GM18505 (cell line): Measurements from ENCODE around the gene CLASP1.
A peak's percentile ranks its signal among the peaks of the same experiment; 100 is the strongest.
"Not testable (repeated sequence)": the region's sequence is repeated elsewhere in the genome, so short reads cannot be mapped to it uniquely, and the experiment has no call there.

Experiments
- ATAC-seq: cut with Tn5 transposase; IDR thresholded peaks from one replicate; pipeline ENCODE4 v1.9.1; 2021; ENCODE audit not compliant: unreplicated experiment
- POLR2A ChIP-seq: IDR thresholded peaks from 4 replicates; pipeline ENCODE4 v1.6.1; 2011; ENCODE audit warnings: borderline replicate concordance; ENCODE audit not compliant: insufficient read depth, insufficient read length; ENCODE audit errors: extremely low read depth

Gene CLASP1

DNA sequence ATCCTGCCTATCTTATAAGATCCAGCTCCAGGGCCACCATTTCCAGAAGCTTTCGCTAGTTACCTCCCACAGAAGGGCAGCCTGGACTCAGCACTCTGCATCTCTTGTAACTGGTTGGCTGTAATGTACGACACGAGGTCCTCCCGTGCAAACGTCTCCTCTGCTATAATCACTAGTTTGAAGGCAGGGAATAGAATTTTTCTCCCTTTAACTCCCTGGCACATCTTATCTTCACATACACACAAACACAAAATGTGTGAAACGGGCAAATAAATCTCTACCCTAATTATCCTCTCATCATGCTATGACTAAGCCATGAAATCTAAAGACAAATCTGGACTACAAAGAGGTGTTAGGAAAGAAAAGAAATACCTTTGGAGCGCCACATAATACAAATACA lies 81.8 kb downstream of the CLASP1 start:
- ATAC-seq, result no peak
- TF ChIP-seq POLR2A, result no peak

DNA sequence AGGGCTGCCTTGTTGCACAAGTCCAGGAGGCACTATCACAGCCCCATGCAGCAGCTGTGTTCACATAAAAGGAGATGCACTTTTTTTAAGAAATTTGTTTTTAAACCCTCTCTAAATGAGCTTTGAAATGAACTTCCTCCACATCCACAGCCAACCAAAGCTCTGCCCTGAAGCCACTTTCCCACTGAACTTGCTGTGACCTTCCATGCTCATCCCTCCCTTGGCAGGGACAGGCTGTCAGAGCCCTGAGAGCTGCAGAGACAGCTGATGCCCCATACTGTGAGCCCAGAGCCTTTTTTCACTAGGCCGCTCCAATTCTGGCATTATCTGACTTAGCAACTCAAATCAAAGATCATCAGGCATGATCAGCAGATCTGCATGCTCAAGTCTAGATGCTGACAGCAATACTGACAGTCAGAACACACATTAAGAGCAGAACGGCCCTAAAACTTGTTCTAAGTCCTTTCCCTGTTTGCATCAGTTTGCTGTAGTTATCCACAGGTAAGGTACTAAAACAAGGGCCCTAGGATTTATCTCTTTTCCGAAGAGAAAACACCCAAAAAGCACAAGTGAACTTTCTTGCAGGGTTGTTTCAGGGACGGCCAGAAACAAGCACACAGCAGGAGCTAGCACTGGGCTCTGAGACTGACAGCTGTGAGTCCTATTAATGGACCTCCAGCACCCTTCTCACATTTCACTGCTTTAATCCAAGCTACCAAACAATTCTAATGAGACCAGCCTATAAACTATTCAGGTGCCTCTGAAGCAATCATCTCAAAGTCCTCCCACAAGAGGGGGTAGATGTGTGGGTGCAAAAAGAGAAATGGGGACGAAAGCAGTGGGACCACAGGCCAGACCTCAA lies 83.6 kb downstream of the CLASP1 start:
- TF ChIP-seq POLR2A, result no peak
- ATAC-seq, result no peak

DNA sequence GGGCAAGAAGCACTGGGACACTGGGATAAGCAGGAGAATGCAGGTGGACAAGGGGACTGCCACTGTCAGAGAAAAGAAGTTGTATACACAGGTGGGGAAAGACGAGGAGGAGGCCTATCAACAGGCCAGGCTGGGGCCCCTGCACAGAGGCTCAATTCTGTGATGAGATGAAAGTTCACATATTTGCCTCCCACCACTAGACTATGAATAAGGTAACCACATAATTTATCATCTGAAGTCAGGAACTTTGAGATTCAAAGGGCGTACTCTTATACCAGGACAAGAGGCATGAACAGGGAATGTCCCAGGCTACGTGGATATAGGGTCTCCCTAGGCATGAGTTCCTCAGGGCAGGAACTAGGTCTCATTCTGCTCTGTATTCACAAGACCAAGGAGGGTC lies 84.4 kb downstream of the CLASP1 start:
- ATAC-seq, result no peak
- no peak for TF ChIP-seq POLR2A

DNA sequence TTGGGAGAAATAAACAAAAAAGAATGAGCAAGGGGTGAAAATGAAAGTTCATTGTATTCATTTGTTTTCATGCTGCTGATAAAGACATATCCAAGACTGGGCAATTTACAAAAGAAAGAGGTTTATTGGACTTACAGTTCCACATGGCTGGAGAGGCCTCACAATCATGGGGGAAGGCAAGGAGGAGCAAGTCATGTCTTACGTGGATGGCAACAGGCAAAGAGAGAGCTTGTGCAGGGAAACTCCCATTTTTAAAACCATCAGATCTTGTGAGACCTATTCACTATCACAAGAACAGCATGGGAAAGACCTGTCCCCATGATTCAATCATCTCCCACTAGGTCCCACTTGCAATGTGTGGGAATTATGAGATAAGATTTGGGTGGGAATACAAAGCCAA lies 85.5 kb downstream of the CLASP1 start:
- not testable (repeated sequence) for ATAC-seq

DNA sequence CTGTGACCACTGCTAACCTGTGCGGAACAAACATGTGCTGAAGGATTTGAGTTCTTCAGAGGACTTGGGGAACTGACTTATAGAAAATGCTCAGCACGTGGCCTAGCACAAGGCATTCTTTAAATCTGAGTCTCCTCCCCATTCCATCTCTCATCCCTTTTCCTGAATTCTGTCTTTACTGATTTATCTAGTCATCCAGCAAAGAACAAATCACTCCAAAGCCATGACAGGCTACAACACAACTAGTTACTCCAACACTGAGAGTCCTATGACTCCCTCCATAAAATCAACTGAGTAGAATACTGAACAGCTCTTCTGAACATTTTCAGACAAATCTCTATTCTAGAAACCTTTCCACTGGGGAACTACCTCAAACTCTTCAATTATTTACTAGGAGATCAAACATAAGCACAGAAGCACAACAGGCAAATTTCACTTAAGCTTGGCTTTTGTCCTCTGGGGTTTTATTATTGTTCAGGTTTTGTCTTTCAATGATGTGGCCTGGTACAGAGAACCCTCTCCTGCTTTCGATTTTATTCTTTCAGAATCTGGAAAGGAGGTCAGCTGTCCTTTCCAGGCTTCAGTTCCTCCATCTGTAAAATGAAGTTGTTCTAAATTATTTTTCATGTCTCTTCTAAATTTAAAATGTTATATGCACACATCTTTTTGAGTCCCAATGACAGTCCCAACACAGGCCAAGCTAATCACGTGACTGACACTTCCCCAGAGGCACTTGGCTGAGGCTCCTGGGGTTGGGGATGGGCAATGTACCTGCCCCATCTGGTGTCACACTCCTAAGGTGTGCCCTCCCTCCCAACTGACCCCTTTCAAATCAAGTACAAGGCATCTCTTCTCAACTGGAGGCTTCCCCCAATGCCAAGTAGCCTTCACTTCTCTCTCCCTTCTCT lies 86.7 kb downstream of the CLASP1 start:
- TF ChIP-seq POLR2A, result no peak
- no peak for ATAC-seq

DNA sequence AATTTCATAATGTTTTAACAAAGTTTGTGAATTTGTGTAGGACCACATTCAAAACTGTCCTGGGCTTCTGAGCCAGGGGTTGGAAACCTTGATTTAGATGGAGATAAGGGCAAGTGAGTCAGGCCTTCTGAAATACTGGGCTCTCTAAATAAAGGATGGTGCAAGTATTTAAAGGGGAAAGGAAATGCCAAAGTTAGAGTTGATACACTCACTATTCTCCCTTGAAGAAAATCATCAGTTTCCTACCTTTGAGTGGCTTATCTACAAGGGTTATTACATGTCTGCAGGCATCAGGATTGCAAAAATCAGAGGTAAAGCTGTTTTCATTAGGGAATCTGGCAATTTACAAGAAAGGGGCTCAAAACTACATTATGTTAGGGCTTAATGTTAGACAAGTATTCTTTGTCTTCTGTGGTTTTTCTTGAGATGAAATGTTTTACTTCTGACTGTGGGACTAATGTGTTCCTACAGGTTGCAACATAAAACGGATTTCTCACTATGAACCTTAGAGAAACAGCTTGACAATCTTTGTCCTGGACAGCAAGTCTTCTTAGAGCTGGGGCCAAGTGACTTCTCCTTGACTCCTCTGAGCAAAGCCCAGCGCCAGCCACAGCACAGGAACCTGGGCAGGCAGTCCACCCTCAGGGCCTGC lies 87.5 kb downstream of the CLASP1 start:
- no peak for TF ChIP-seq POLR2A
- no peak for ATAC-seq

DNA sequence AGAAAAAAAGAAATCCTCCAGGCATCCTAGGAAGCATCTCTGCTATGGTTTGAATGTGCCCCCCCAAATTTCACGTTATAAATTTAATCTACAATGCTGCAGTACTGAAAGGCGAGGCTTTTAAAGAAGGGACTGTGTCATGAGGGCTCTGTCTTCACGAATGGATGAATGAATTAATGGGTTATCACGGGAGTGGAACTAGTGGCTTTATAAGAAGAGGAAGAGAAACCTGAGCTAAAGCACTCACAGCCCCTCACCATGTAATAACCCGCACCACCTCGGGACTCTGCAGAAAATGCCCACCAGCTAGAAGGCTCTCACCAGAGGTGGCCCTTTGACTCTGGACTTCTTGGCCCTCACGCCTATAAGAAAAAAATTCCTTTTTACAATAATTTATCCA lies 90.9 kb downstream of the CLASP1 start:
- no peak for TF ChIP-seq POLR2A
- peak; percentile 74 for ATAC-seq

DNA sequence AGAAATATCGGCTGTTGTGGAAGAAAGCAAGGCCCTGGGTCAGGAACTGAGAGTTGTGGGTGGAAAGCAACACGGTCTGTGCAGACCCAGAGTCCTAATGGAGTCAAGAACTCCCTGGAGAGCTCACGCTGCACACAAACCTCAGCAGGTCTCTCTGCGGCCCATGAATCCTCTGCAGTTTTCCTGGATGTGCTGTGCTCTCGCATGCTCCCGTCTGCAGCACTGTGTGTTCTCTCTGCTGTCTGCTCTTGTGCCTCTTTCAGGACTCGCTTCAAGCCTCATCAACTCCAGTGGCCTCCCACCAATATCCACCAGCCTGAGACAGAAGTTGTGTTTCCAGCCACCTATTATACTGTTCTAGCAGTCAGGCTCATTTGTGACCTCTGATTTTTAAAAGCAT lies 94.3 kb downstream of the CLASP1 start:
- no peak for ATAC-seq
- no peak for TF ChIP-seq POLR2A

DNA sequence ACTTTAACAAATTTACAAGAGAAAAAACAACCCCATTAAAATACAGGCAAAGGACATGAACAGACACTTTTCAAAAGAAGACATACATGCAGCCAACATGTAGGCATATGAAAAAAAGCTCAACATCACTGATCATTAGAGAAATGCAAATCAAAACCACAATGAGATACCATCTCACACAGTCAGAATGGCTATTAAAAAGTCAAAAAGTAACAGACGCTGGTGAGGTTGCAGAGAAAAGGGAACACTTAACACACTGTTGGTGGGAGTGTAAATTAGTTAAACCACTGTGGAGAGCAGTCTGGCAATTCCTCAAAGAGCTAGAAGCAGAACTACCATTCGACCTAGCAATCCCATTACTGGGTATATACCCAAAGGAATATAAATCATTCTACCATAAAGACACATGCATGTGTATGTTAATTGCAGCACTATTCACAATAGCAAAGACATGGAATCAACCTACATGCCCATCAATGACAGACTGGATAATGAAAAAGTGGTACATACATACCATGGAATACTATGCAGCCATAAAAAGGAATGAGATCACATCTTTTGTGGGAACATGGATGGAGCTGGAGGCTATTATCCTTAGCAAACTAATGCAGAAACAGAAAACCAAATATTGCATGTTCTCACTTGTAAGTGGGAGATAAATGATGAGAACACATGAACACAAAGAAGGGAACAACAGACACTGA lies 96.6 kb downstream of the CLASP1 start:
- peak; percentile 64 for ATAC-seq

DNA sequence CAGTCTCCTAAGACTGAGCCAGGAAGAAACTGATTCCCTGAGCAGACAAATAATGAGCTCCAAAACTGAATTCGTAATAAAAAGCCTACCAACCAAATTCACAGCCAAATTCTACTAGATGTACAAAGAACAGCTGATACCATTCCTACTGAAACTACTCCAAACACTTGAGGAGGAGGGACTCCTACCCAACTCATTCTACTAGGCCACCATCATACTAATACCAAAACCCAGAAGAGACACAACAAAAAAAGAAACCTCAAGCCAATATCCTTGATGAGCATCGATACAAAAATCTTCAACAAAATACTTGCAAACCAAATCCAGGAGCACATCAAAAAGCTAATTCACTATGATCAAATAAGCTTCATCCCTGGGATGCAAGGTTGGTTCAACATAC lies 98.6 kb downstream of the CLASP1 start:
- ATAC-seq, result no peak

DNA sequence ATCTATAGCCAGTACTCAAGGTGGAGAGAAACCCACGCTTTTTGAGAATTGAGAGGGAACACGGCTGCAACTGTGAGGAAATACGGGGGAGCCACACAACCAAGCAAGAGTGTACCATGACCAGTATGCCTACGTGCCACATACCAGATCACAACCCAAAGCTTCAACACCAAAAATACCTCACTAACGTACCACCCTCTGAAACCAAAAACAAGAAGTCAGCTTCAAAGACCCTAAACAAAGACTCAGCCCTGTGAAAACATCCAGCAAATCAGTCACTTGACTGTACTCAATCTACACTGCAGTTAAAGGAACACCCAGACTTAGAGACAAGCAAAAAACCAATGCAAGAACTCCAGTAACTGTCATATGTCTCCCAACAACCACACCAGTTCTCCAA lies 101.6 kb downstream of the CLASP1 start:
- TF ChIP-seq POLR2A, result no peak
- no peak for ATAC-seq

More for the DNA sequence above, 98.6 kb downstream of the CLASP1 start:
- no peak for TF ChIP-seq POLR2A

DNA sequence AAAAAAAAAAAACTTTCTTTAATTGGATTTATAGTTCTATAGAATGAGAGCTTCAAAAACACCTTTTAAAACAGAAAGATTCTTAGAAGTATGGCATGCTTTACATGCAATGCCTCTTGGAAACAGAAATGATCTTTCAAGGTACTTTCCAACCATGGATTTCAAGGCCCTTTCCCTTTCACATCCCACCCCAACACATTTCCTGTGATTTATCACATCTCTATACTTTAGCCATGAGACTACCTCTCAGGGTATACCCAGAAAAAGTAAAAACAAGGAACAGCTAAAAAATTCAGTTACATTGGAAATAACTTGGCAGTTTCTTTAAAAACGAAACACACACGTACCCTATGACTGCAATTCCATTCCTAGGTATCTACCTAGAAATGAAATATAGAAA lies 103.3 kb downstream of the CLASP1 start:
- TF ChIP-seq POLR2A, result no peak
- no peak for ATAC-seq

DNA sequence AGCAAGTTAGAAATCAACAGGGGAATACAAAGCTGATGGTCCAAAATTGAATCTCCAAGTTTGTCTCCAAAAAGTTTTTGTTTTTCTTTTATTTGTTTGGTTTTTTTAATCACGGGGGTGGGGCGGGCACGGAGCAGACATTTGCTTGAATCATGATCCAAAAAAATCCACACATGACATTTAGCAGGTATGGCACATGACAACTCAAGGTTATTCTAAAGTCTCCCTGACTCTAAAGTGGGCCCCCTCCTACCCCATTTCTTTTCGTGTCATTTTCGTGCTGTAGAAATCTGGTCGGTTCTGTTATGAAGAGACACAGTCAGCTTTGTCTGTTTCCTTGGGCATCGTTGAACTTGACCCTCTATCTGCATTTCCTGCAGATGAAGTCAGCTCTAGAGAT lies 104.0 kb downstream of the CLASP1 start:
- no peak for TF ChIP-seq POLR2A
- ATAC-seq, result no peak
